Neutrophil (primary cell): Measurements from ENCODE around the gene GAS6.

ENCODE experiments used
- H3K27ac ChIP-seq: fragments of 200-600 bp; sonication (generic); 2 replicates; pipeline ENCODE4 v1.5.1; 2016; ENCODE audit warnings: mild to moderate bottlenecking, moderate library complexity
- H3K27me3 ChIP-seq: fragments of 200-600 bp; sonication (generic); 2 replicates; pipeline ENCODE4 v1.6.0; 2016; ENCODE audit warnings: mild to moderate bottlenecking
- H3K36me3 ChIP-seq: fragments of 200-600 bp; sonication (generic); 2 replicates; pipeline ENCODE4 v1.5.1; 2017
- H3K4me1 ChIP-seq, 2 experiments: fragments of 200-600 bp in 1 of 2; sonication (generic) in 1 of 2; 1 replicate in 1 of 2; 2 replicates in 1 of 2; pipeline versions ENCODE4 v1.5.1 to v1.6.1; 2013 to 2016; ENCODE audit warnings: low read depth in 1 of 2, low read length in 1 of 2, mild to moderate bottlenecking in 1 of 2, moderate library complexity in 1 of 2; ENCODE audit not compliant: control insufficient read depth in 1 of 2, insufficient read depth in 1 of 2
- H3K4me3 ChIP-seq, 2 experiments: fragments of 200-600 bp in 1 of 2; sonication (generic) in 1 of 2; 1 replicate in 1 of 2; 2 replicates in 1 of 2; pipeline ENCODE4 v1.5.1; 2013 to 2016; ENCODE audit warnings: low read depth in 1 of 2, low read length in 1 of 2, mild to moderate bottlenecking in 1 of 2, moderate library complexity in 1 of 2
- H3K9me3 ChIP-seq: fragments of 200-600 bp; sonication (generic); 2 replicates; pipeline ENCODE4 v1.5.1; 2016
- CTCF ChIP-seq: fragments of 200-600 bp; sonication (generic); IDR thresholded peaks from 2 replicates; pipeline ENCODE4 v1.5.1; 2016; ENCODE audit warnings: antibody characterized with exemption

The GAS6 gene

GRCh38 chr13:113859311-113860050 lies 4.4 kb downstream of the GAS6 start:
- H3K27ac ChIP-seq: no peak overlapping the region
- peaks cover 6% of the 10 kb centered on the region for H3K9me3 ChIP-seq
- H3K4me1 ChIP-seq: peaks cover 0 to 7% of the 10 kb centered on the region in 2 experiments
- TF ChIP-seq CTCF: no peak
- H3K4me3 ChIP-seq: no peak overlapping the region
- H3K27me3 ChIP-seq: peaks cover 57% of the 10 kb centered on the region
- H3K36me3 ChIP-seq: no peaks in the 10 kb centered on the region

- H3K27ac ChIP-seq: no peak overlapping the region
- no peaks in the 10 kb centered on the region for H3K4me1 ChIP-seq
- peaks cover 57% of the 10 kb centered on the region for H3K27me3 ChIP-seq
- H3K9me3 ChIP-seq: peaks cover 6% of the 10 kb centered on the region
- TF ChIP-seq CTCF: no peak
- H3K36me3 ChIP-seq: no peaks in the 10 kb centered on the region
- H3K4me3 ChIP-seq: no peak overlapping the region
These were observed 6.2 kb downstream of the GAS6 start for GRCh38 chr13:113857531-113858195.

- no peak overlapping the region for H3K4me3 ChIP-seq
- H3K36me3 ChIP-seq: no peaks in the 10 kb centered on the region
- peaks cover 6% of the 10 kb centered on the region for H3K9me3 ChIP-seq
- TF ChIP-seq CTCF: no peak
- H3K27me3 ChIP-seq: peaks cover 51% of the 10 kb centered on the region
- no peaks in the 10 kb centered on the region for H3K4me1 ChIP-seq
- H3K27ac ChIP-seq: no peak overlapping the region
These were observed 7.2 kb downstream of the GAS6 start for GRCh38 chr13:113856716-113857065.

- H3K27ac ChIP-seq: no peak overlapping the region
- no peak for TF ChIP-seq CTCF
- H3K36me3 ChIP-seq: no peaks in the 10 kb centered on the region
- H3K4me1 ChIP-seq: no peaks in the 10 kb centered on the region
- H3K9me3 ChIP-seq: peaks cover 6% of the 10 kb centered on the region
- H3K4me3 ChIP-seq: no peak overlapping the region
- peaks cover 45% of the 10 kb centered on the region for H3K27me3 ChIP-seq
These were observed 7.8 kb downstream of the GAS6 start for GRCh38 chr13:113855931-113856715.

- H3K9me3 ChIP-seq: peaks cover 6% of the 10 kb centered on the region
- H3K36me3 ChIP-seq: no peaks in the 10 kb centered on the region
- H3K27me3 ChIP-seq: peaks cover 37% of the 10 kb centered on the region
- no peak overlapping the region for H3K4me3 ChIP-seq
- TF ChIP-seq CTCF: no peak
- H3K4me1 ChIP-seq: no peaks in the 10 kb centered on the region
- no peak overlapping the region for H3K27ac ChIP-seq
These were observed 8.6 kb downstream of the GAS6 start for GRCh38 chr13:113855012-113855921.
